ENCODE data around the gene TESK2. TPM values are rescaled to one million over a fixed set of nuclear protein-coding genes. Genes with fewer than 3 reads are reported as not detected.
"Not testable (repeated sequence)": the region's sequence is repeated elsewhere in the genome, so short reads cannot be mapped to it uniquely, and the experiment has no call there.

Gene TESK2
- total RNA-seq, 2 experiments from 2014 or later: 3.3 to 3.5 TPM

DNA sequence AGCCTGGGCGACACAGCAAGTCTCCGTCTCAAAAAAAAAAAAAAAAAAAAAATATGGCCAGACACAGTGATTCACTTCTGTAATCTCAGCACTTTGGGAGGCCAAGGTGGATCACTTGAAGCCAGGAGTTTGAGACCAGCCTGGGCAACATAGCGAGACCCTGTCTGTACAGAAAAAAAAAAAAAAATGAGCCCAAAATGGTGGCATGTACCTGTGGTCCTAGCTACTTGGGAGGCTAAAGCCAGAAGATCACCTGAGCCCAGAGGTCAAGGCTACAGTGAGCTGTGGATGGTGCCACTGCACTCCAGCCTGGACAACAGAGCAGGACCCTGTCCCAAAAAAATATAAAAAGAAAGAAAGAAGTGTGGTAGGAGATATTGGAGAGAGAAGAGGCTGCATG, 1.7 kb upstream of the TESK2 start:
- Mint-ChIP-seq H3K27ac (no peak overlapping the region), H3K4me1 (ENCODE audit: low read depth) (peaks cover 12% of the 10 kb centered on the region), H3K36me3 (ENCODE audit: low read depth) (no peaks in the 10 kb centered on the region), H3K4me3 (no peak overlapping the region), H3K9me3 (ENCODE audit: insufficient read depth) (no peaks in the 10 kb centered on the region), H3K27me3 (ENCODE audit: low read depth) (peaks cover 5% of the 10 kb centered on the region)
- no peak for ATAC-seq
- DNase-seq: no peak
- ChIA-PET POLR2A (interaction anchor here (0.7 to 5.5 kb wide), 7 partner anchors 29 to 762 kb away, joined by 3 to 38 read pairs (median 5); partner anchors contain the start of genes MUTYH, PRDX1, RPS8 and TOE1), CTCF (interaction anchor here (0.7 to 8.6 kb wide), 37 partner anchors 9 to 507 kb away, joined by 3 to 218 read pairs (median 5); partner anchors contain the start of genes EIF2B3, HECTD3, HPDL and MUTYH)

DNA sequence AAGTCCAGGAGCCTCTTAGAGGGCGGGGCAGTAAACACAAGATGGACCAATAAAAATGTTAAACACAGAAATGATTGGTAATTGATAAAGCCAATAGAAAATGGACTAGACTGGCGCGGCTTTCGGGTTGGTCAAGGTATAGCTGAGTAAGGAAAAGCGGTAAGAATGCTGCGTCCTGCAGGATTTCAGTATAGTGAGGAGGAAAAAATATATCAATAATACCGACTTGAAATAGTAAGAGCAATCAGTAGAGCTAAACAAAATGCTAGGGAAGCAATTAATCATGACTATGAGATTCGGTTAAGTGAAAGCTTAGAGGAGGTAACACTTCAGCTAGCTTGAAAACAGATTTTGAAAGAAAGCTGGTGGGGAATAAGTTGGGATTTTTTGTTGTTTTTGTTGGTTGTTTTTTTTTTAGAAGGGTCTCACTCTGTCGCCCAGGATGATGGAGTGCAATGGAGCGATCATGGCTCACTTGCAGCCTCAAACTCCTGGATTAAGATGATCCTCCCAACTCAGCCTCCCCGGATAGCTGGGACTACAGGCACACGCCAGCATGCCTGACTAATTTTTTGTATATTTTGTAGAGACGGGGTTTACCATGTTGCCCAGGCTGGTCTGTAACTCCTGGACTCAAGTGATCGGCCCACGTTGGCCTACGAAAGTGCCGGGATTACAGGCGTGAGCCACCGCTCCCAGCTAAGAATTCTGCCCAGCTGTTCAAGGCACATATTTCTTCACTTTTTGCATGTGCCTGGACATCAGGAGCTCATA, 711 bp upstream of the TESK2 start:
- Mint-ChIP-seq H3K9me3 (ENCODE audit: insufficient read depth) (no peaks in the 10 kb centered on the region), H3K27me3 (ENCODE audit: low read depth) (peaks cover 5% of the 10 kb centered on the region), H3K4me1 (ENCODE audit: low read depth) (peaks cover 12% of the 10 kb centered on the region), H3K4me3 (no peak overlapping the region), H3K27ac (no peak overlapping the region), H3K36me3 (ENCODE audit: low read depth) (no peaks in the 10 kb centered on the region)
- no peak for ATAC-seq
- ChIA-PET CTCF (interaction anchor here (0.7 to 8.6 kb wide), 20 partner anchors 8 to 1842 kb away, joined by 3 to 218 read pairs (median 4); partner anchors contain the start of genes CCDC163, HECTD3, KDM4A and MMACHC), POLR2A (interaction anchor here (1.2 to 5.5 kb wide), 10 partner anchors 8 to 761 kb away, joined by 3 to 38 read pairs (median 6); partner anchors contain the start of genes CCDC163, HECTD3, MMACHC and MUTYH)
- no peak for DNase-seq

DNA sequence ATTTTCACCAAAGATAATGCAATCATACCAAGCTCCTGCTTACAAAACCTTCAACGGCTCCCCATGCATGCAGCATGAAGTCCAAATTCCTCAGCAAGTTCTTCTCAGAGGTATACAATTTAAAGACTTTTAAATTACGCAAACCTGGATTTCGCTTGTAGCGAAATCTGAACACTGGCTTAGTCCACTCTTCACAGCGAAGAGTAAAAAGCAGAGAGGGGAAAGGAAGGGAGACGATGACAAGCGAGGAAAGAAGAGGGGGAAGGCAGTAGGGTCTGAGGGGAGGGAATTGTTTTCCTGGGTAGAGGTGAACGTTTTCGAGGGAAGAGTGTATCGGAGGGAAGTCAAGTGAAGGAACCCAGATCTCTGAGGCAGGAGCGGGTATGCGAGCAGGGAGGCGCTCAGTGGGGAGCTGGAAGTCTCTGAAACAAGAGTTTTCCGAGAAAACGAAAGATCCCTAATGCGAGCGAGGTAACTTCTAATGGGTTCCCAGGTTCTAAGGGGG, 790 bp downstream of the TESK2 start:
- H3K4me3 Mint-ChIP-seq: no peak overlapping the region
- no peak overlapping the region for H3K27ac Mint-ChIP-seq
- CTCF ChIA-PET: interaction anchor here (1.4 to 8.6 kb wide), 6 partner anchors 80 to 475 kb away, joined by 3 to 218 read pairs (median 58); partner anchors contain the start of genes MUTYH, TOE1 and UROD

DNA sequence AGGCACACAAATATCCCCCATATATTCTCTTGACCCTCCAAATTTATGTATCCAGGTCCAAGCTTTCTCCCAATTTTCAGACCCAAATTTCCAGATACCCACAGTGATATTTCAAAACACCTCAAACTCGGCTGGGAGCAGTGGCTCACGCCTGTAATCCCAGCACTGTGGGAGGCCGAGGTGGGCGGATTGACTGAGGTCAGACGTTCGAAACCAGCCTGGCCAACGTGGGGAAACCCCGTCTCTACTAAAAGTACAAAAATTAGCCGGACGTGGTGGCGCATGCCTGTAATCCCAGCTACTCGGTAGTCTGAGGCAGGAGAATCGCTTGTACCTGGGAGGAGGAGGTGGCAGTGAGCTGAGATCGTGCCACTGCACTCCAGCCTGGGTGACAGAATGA, 1.6 kb downstream of the TESK2 start:
- H3K4me3 Mint-ChIP-seq; H3K27ac Mint-ChIP-seq; DNase-seq; H3K36me3 Mint-ChIP-seq (ENCODE audit: low read depth); ATAC-seq; H3K27me3 Mint-ChIP-seq (ENCODE audit: low read depth); H3K9me3 Mint-ChIP-seq (ENCODE audit: insufficient read depth): not testable (repeated sequence)
- CTCF ChIA-PET: interaction anchor here (4.5 to 8.6 kb wide), 5 partner anchors 81 to 474 kb away, joined by 35 to 218 read pairs (median 60); partner anchors contain the start of genes MUTYH, TOE1 and UROD
- POLR2A ChIA-PET: interaction anchor here (1.1 to 5.5 kb wide), 5 partner anchors 11 to 759 kb away, joined by 3 to 38 read pairs (median 5); partner anchors contain the start of genes CCDC163, MMACHC, MUTYH and TOE1
- H3K4me1 Mint-ChIP-seq (ENCODE audit: low read depth): peaks cover 12% of the 10 kb centered on the region

More for the DNA sequence above, 790 bp downstream of the TESK2 start:
- H3K9me3 Mint-ChIP-seq (ENCODE audit: insufficient read depth): no peaks in the 10 kb centered on the region
- DNase-seq (no peak), ATAC-seq (no peak)
- H3K4me1 Mint-ChIP-seq (ENCODE audit: low read depth): peaks cover 12% of the 10 kb centered on the region
- POLR2A ChIA-PET: interaction anchor here (0.7 to 5.5 kb wide), 11 partner anchors 10 to 768 kb away, joined by 3 to 38 read pairs (median 5); partner anchors contain the start of genes CCDC163, HECTD3, MMACHC and MUTYH
- peaks cover 5% of the 10 kb centered on the region for H3K27me3 Mint-ChIP-seq (ENCODE audit: low read depth)
- H3K36me3 Mint-ChIP-seq (ENCODE audit: low read depth): no peaks in the 10 kb centered on the region

DNA sequence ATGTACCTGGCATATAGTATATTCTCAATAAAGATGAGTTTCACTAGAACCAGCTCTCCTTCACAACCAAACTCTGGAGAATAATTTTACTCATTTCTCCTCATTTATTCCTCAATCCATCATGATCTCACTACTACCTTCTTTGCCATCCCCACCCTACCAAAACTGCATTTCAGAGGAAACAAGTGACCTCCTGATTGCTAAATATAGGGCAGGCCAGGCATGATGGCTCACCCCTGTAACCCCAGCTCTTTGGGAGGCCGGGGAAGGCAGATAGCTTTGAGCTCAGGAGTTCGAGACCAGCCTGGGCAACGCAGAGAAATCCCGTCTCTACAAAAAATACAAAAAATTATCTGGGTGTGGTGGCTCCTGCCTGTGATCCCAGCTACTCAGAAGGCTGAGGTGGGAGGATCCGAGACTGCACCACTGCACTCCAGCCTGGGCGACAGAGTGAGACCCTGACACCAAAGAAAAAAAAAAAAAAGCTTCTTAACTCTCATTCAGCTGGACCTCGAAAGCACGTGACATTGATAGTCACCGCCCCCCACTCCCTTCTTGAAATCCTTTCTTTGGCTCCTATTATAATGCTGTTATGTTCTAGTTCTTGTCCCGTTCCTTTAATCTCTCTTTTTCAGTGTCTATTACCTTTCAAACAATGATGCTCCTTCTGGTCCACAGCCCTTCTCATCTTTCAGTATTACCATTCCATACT, 2.1 kb downstream of the TESK2 start:
- ChIA-PET CTCF (interaction anchor here (7.7 to 8.6 kb wide), 2 partner anchors 130 to 473 kb away, joined by 119 to 218 read pairs; partner anchors contain the start of gene UROD), POLR2A (interaction anchor here (5.5 kb wide), 1 partner anchor 149 kb away, joined by 38 read pairs; the partner anchor contains the start of genes MUTYH and TOE1)
- Mint-ChIP-seq H3K9me3 (ENCODE audit: insufficient read depth) (no peaks in the 10 kb centered on the region), H3K27ac (no peak overlapping the region), H3K27me3 (ENCODE audit: low read depth) (peaks cover 5% of the 10 kb centered on the region), H3K4me3 (no peak overlapping the region), H3K36me3 (ENCODE audit: low read depth) (no peaks in the 10 kb centered on the region), H3K4me1 (ENCODE audit: low read depth) (peaks cover 12% of the 10 kb centered on the region)
- DNase-seq (no peak), ATAC-seq (no peak)

DNA sequence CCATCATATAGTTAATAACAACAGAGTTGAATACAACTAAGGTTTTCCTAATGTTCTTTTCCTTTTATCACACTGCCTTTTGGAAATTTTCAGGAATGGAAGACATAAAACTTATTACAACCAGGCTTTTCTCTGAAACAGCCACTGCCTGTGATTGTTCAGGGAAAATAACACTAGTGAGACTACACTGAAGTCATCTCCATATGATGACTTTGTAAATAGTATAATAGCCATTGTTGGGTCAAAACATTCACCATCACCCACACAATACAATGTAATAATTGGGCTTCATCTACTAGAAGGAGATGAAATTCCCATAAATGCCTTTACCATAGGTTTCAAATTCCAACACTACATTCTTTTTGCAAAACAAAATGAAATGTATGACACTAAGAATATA, 5.0 kb downstream of the TESK2 start:
- Mint-ChIP-seq H3K27me3 (ENCODE audit: low read depth) (peaks cover 5% of the 10 kb centered on the region), H3K27ac (no peak overlapping the region), H3K36me3 (ENCODE audit: low read depth) (no peaks in the 10 kb centered on the region), H3K9me3 (ENCODE audit: insufficient read depth) (no peaks in the 10 kb centered on the region), H3K4me3 (no peak overlapping the region), H3K4me1 (ENCODE audit: low read depth) (peaks cover 3% of the 10 kb centered on the region)
- no peak for ATAC-seq
- DNase-seq: no peak
- POLR2A ChIA-PET: no interaction called here
- CTCF ChIA-PET: no interaction called here

DNA sequence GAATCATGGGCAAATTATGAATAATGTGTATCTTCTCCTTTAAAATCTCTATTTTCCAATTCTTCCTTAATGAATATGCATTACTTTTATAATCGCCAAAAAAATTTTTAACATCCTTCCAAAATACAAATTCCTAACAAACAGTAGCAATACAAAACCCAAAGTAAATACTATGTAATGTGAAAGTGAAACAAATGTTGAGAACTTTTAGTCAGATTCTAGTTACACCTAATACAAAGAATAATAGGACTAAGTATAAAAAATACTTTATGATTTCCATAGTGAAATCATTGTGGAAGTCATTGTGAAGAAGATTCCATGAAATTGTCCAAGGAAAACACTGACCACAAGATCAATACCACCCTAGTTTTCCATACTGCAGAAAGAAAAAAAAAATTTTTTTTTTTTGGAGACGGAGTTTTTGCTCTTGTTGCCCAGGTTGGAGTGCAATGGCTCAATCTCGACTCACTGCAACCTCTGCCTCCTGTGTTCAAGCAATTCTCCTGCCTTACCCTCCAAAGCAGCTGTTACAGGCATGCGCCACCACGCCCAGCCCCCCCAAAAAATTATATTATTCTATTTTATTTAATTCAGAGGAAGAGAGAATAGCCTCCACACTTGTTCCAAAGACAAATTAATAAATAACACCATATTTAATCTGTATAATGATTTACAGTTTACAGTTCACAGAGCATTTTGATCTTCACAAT, 11.8 kb downstream of the TESK2 start:
- DNase-seq (no peak), ATAC-seq (no peak)
- no peaks in the 10 kb centered on the region for H3K36me3 Mint-ChIP-seq (ENCODE audit: low read depth)
- H3K27ac Mint-ChIP-seq: no peak overlapping the region
- H3K27me3 Mint-ChIP-seq (ENCODE audit: low read depth): no peaks in the 10 kb centered on the region
- no peaks in the 10 kb centered on the region for H3K9me3 Mint-ChIP-seq (ENCODE audit: insufficient read depth)
- ChIA-PET CTCF (interaction anchor here (1.0 to 1.2 kb wide), 2 partner anchors 14 to 179 kb away, joined by 3 to 4 read pairs; no protein-coding TSS in a partner anchor), POLR2A (no interaction called here)
- H3K4me1 Mint-ChIP-seq (ENCODE audit: low read depth): peaks cover 4% of the 10 kb centered on the region
- no peak overlapping the region for H3K4me3 Mint-ChIP-seq

DNA sequence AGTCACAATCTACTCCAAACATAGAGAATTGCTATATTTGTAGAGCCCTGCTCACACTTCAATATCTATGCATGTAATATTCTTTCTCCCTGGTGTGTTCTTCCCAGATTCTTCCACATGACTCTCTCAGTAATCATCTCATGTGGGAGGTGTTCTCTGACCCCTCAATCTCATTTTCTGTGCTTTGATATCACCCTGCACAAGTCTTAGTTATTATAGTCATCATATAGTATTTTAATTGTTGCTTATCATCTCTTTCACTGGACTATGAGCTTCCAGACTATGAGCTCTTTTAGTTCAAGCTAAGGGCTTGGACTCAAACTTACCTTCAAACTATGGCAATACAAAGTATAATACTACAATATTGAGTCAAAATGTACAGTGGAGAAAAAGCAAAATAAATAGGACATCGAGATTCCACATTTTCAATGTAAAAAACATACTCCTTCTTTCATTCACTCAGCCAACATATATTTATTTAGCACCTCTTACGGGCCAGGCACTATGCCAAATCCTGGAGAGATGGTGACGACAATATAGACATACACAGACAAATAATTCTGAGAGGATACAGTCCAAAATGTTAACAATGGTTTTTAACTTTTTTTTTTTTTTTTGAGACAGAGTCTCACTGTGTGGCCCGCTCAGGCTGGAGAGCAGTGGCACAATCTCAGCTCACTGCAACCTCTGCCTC, 12.7 kb downstream of the TESK2 start:
- Mint-ChIP-seq H3K4me1 (ENCODE audit: low read depth) (peaks cover 4% of the 10 kb centered on the region), H3K9me3 (ENCODE audit: insufficient read depth) (no peaks in the 10 kb centered on the region), H3K27ac (no peak overlapping the region), H3K4me3 (no peak overlapping the region), H3K27me3 (ENCODE audit: low read depth) (no peaks in the 10 kb centered on the region), H3K36me3 (ENCODE audit: low read depth) (no peaks in the 10 kb centered on the region)
- POLR2A ChIA-PET: no interaction called here
- ATAC-seq (no peak), DNase-seq (no peak)
- CTCF ChIA-PET: interaction anchor here (1.0 to 1.7 kb wide), 3 partner anchors 15 to 178 kb away, joined by 4 to 9 read pairs (median 4); no protein-coding TSS in a partner anchor

DNA sequence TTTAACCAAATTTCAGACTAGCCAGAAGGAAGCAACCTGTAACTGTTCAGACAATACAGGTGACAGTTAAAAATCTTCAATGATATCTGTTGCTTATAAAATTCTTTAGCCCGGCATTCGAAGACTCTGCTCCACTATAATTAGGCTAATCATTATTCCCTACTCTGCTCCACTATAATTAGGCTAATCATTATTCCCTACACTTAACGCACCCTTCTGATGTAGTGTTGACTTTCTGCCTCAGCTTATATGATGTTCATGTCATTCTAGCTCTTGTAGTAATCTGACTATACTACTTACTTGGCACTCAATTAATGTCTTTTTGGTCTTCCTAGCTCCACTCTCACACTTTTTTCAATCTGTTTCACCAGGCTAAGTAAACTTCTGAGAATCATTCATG, 13.3 kb downstream of the TESK2 start:
- ChIA-PET POLR2A (no interaction called here), CTCF (interaction anchor here (1.5 to 1.7 kb wide), 2 partner anchors 16 to 117 kb away, joined by 4 to 9 read pairs; no protein-coding TSS in a partner anchor)
- no peaks in the 10 kb centered on the region for H3K27me3 Mint-ChIP-seq (ENCODE audit: low read depth)
- no peak for DNase-seq
- no peaks in the 10 kb centered on the region for H3K36me3 Mint-ChIP-seq (ENCODE audit: low read depth)
- no peak overlapping the region for H3K27ac Mint-ChIP-seq
- peaks cover 4% of the 10 kb centered on the region for H3K4me1 Mint-ChIP-seq (ENCODE audit: low read depth)
- ATAC-seq: no peak
- no peak overlapping the region for H3K4me3 Mint-ChIP-seq
- H3K9me3 Mint-ChIP-seq (ENCODE audit: insufficient read depth): no peaks in the 10 kb centered on the region

DNA sequence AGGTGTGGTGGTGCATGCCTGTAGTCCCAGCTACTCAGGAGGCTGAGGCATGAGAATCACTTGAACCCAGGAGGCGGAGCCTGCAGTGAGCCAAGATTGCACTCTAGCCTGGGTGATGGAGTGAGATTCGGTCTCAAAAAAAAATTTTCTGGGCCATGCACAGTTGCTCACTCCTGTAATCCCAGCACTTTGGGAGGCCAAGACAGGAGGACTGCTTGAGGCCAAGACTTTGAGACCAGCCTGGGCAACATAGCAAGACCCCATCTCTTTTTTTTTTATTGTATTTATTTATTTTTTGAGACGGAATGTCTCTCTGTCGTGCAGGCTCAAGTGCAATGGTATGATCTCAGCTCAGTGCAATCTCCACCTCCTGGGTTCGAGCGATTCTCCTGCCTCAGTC, 16.8 kb downstream of the TESK2 start:
- H3K27me3 Mint-ChIP-seq (ENCODE audit: low read depth); POLR2A ChIA-PET; ATAC-seq; H3K4me3 Mint-ChIP-seq; H3K36me3 Mint-ChIP-seq (ENCODE audit: low read depth); CTCF ChIA-PET; H3K27ac Mint-ChIP-seq; H3K9me3 Mint-ChIP-seq (ENCODE audit: insufficient read depth); DNase-seq; H3K4me1 Mint-ChIP-seq (ENCODE audit: low read depth): not testable (repeated sequence)
